NCI-H1417 treated with DMSO at 0.1 percent for 48 hours (cell line): ENCODE results near the gene SLC18B1.

Experiments
- DNase-seq: peaks from one replicate; lab custom pipeline; 2025; lab: John Stamatoyannopoulos, UW

The SLC18B1 gene

DNA sequence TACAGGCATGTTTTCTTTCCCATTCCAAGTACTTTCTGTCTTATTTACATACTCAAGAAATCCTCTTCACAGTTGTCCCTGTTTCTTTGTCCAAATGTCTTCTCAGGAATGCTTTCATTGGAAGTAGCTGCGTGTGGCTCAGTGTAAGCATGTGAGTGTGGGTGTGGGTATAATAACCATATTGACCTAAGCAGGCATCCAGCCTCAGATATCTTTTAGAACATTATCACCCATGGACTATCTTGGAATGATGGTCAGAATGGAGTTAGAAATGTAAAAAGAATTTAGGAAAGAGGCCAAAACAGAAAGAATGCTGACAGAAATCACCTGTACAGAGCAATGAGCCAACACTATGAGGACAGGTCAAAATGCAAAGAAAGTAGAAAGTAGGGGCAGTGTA lies 57.2 kb downstream of the SLC18B1 start:
- DNase-seq: no peak

DNA sequence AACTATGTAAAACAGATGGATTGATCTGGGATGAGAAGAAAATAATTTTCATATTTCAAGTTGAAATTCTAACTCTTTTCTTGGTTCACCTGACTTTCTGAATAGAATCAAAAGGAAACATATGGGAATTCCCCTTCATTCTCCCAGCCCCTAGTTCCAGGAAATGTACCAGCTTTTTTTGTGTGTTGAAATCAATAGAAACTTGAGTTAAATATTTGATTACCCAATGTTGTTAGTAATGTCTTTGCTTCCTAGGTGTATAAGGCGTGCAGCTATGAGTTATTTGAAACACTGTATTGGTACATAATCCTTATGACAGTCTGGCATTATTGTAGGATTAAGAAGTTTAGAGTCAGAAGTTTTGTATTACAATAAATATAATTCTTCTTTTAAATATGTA lies 62.2 kb downstream of the SLC18B1 start:
- DNase-seq: no peak

DNA sequence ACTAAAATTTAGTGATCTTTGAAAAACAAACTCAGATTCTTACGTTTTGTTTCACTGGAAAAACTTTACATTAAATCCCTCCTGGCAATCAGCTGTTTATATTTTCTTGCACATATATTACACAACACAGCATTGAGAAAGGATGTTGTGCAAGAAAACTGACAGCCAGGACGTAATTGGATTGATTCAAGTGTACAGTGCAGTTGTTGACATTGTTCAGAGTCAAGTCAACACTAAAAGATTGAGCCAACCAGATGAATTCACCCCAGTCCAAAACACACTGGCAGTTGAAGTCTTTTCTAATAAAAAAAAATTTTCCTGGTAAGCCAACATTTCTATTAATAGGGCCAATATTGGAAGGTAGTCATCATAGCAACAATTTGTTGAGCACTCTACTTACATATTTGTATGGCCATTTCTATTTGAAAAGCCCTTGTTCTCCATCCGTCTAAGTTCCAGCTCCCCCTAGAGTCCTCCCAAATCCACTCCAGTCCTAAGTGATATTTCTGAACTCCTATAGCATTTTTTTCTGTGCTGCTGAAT lies 63.7 kb downstream of the SLC18B1 start:
- no peak for DNase-seq

DNA sequence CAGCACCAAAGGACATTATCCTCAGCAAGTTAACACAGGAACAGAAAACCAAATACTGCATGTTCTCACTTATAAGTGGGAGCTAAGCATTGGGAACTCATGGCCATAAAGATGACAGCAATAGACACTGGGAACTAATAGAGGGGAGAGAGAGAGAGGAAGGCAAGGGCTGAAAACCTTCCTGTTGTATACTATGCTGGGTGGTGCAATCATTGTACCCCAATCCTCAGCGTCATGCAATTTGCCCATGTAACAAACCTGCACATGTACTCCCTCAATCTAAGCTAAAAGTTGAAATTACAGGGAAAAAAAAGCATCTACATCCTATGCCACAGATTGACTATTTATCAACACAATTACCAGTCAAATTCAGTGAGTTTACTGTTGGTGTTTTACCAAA lies 64.6 kb downstream of the SLC18B1 start:
- no peak for DNase-seq

DNA sequence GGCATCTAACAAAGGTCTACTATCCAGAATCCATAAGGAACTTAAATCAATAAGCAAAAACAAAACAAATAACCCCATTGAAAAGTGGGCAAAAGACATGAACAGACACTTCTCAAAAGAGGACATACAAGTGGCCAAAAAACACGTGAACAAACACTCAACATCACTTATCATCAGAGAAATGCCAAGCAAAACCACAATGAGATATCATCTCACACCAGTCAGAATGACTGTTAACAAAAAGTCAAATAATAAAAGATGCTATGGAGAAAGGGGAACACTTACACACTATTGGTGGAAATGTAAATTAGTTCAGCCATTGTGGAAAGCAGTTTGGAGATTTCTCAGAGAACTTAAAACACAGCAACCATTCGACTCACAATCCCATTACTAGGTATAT lies 65.2 kb downstream of the SLC18B1 start:
- DNase-seq: no peak

DNA sequence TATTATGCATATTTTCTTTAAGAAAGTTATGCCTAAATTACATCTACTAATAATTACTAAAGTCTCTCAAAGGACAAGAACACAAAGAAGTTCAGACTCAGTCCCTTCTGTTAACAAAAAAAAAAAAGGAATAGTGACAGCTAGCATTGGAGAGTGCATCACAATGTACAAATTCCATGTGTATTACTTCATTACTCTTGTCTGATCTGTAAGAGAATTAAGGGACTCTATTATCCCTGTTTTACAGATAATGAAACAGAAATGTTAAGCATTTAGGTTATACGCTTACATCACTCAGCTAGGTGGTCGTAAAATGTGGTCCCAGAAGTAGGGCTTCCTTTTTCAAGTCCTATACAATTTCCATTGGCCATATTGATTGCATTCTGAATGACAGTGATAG lies 67.4 kb downstream of the SLC18B1 start:
- DNase-seq: no peak

DNA sequence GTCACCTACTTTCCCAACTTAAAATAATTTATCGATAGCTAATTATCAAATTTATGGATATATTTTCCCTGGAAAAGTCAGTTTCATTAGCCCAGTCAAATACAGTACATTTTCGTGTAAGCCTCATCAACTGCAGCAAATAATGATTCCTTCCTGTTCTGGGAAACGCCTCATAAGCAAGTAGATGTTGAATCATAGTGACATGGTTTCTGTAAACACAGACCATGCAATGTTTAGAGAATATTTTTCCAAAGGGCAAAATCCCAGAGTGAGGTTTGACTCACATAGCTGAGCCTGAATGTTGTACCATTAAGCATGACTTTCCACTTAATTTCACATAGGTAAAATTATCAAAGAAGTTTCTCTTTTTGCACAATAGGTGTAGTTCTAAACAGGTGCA lies 67.9 kb downstream of the SLC18B1 start:
- DNase-seq: no peak

DNA sequence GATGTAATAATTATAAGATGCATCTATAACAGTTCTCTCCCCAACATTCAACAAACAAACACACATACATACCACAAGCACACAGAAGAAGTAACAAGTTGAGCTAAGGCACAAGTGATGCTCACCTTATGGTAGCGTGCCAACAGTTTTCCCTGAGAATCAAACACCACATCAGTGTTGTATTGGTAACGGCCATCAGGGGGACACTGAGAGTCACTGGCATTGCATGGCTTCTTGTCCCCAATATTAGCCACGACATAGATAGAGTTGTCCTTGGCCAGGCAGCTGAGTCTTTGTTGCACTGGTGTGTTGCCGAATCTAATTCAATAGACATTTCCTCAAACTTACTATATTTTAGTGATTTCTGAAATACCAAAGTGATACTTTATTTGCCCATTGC lies 69.8 kb downstream of the SLC18B1 start:
- no peak for DNase-seq

DNA sequence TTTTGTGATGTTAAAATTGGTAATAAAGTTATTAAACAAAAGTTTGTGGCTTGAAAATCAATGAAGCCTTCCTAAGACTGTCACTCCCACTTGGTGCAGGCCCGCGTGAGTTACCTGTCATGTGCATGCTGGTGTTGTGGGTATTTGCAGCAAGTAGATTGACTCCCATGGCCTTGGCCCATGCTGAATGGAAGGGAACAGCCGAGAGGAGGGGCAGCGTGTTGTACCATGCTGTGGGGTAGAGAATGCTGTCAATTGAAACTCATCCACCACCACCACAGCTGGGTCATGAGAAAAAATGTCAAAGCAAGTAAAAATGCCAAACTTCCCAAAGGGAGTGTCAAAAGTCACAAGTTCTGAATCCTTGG lies 71.8 kb downstream of the SLC18B1 start:
- DNase-seq: no peak

DNA sequence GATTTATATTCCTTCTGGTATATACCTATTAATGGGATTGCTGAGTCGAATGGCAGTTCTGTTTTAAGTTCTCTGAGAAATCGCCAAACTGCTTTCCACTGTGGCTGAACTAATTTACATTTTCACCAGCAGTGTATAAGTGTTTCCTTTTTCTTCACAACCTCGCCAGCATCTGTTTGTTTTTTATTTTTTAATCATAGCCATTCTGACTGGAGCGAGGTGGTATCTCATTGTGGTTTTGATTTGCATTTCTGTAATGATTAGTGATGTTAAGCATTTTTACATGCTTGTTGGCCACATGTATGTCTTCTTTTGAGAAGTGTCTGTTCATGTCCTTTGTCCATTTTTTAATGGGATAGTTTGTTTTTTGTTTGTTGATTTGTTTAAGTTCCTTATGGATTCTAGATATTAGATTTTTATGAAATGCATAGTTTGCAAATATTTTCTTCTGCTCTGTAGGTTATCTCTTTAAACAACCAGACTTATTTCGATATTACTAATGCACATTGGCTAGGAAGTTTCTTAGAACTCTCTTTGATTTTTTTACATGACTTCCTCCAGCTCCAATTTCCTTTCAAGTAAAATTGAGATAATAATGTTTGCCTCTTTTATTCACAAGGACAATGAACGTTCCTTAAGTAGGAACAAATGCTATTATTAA lies 72.4 kb downstream of the SLC18B1 start:
- DNase-seq: no peak

DNA sequence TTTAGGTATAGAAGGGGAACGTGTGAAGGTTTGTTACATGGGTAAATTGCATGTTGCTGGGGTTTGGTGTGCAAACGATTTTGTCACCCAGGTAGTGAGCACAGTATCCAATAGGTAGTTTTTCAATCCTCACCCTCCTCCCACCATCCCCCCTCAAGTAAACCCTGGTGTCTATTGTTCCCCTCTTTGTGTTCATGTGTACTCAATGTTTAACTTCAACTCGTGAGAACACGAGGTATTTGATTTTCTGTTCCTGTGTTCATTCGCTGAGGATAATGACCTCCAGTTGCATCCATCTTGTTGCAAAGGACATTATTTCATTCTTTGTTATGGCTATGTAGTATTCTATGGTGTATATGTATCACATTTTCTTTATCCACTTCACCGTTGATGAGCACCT lies 73.0 kb downstream of the SLC18B1 start:
- no peak for DNase-seq

DNA sequence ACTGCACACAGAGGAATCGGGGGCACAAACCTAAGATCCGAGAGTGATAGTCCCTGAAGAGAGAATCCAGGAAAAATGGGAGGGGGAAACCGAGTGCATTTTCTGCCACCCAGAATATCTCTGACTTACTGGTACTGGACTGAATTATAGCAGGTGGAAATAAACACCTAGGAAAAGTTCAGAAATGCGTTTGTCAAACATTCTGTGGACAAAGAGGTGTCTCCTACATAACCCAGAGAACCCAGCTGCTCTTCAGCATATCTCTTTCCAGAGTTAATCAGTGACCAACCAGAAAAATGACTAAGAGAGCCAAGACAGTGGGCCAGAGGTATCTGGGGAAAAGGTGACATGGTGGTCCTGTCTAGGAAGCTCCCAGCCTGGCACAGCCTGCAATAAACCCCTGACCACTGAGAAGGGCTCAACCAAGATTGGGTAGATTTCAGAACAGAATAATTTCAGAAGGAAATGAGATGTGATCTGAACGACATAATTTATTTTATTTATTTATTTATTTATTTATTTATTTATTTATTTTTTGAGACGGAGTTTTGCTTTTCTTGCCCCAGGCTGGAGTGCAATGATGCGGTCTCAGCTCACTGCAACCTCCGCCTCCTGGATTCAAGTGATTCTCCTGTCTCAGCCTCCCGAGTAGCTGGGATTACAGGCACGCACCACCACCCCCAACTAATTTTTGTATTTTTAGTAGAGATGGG lies 78.5 kb downstream of the SLC18B1 start:
- no peak for DNase-seq
